Lung (tissue), 12 donors: ENCODE data around the gene ZDHHC16. TPM values are rescaled to one million over a fixed set of nuclear protein-coding genes. Genes with fewer than 3 reads are reported as not detected.

Source experiments
- ATAC-seq: fragments of 200-7000 bp; cut with Tn5 transposase; one replicate; pipeline ENCODE4 v1.9.1; 2020; ENCODE audit warnings: moderate number of reproducible peaks; ENCODE audit not compliant: insufficient read depth, low FRiP score
- DNase-seq, 3 donors: peaks; one replicate each; pipeline ENCODE4 v3.0.0-alpha.2; 2013 to 2017
- H3K27ac ChIP-seq, 2 donors: one replicate each; pipeline ENCODE4 v1.5.1; 2013; ENCODE audit warnings: mild to moderate bottlenecking in 2 of 2, moderate library complexity in 2 of 2, control low read depth in 1 of 2, inconsistent platforms in 1 of 2, low read depth in 1 of 2, low read length in 1 of 2
- H3K27me3 ChIP-seq, 3 donors: one replicate each; pipeline ENCODE4 v1.5.1; 2013; ENCODE audit warnings: low read length in 2 of 3; ENCODE audit not compliant: control insufficient read depth in 3 of 3, insufficient read depth in 3 of 3
- H3K36me3 ChIP-seq, 4 donors: one replicate each; pipeline ENCODE4 v1.5.1; 2013; ENCODE audit warnings: low read length in 4 of 4, mild to moderate bottlenecking in 1 of 4, moderate library complexity in 1 of 4; ENCODE audit not compliant: control insufficient read depth in 4 of 4, insufficient read depth in 4 of 4
- H3K4me1 ChIP-seq, 5 donors: one replicate each; pipeline ENCODE4 v1.5.1; 2013; ENCODE audit warnings: low read length in 5 of 5, mild to moderate bottlenecking in 2 of 5, moderate library complexity in 1 of 5; ENCODE audit not compliant: control insufficient read depth in 5 of 5, insufficient read depth in 5 of 5
- H3K4me3 ChIP-seq: one replicate; pipeline ENCODE4 v1.5.1; 2013; ENCODE audit warnings: mild to moderate bottlenecking, control low read depth, moderate library complexity
- H3K9ac ChIP-seq, 2 donors: one replicate each; pipeline ENCODE4 v1.5.1; 2013; ENCODE audit warnings: low read length in 2 of 2, control low read depth in 1 of 2; ENCODE audit not compliant: insufficient read depth in 1 of 2
- H3K9me3 ChIP-seq, 4 donors: one replicate each; pipeline ENCODE4 v1.5.1; 2013; ENCODE audit warnings: low read length in 3 of 4, mild to moderate bottlenecking in 1 of 4, moderate library complexity in 1 of 4; ENCODE audit not compliant: control insufficient read depth in 4 of 4, insufficient read depth in 3 of 4
- CTCF ChIP-seq: IDR thresholded peaks from 2 replicates; pipeline ENCODE4 v1.5.1; 2012; ENCODE audit warnings: mild to moderate bottlenecking; ENCODE audit errors: control extremely low read depth, extremely low read depth
- WGBS, 2 donors: extraction: QIAGEN DNeasy Blood & Tissue Kit; methylation state at CpG; one replicate each; pipeline ENCODE4 v1.1.7; 2013; 5-methylcytosine and 5-hydroxymethylcytosine counted together
- polyA plus RNA-seq, 2 donors: library from polyadenylated mRNA; stranded (reverse); fragments of 200-250 nt; gene quantifications; one replicate each; pipeline ENCODE4 v1.2.1, GENCODE V29; 2013
- total RNA-seq, 2 donors: library from RNA; depleted of rRNA in 1 of 2; stranded (reverse); fragments of >200 nt in 1 of 2; gene quantifications; one replicate each; pipeline ENCODE4 v1.2.1, GENCODE V29; 2014 to 2021
- donor health status: control.
- donor health status: control.
- donor health status: Bipolar disorder and iron deficiency.
- donor health status: healthy.
- donor health status: DM: yes; HTN: yes; CAD: no.

Gene ZDHHC16
- total and polyA plus RNA-seq, 4 donors = 35.5 to 63.3 (median 49.0) TPM

GRCh38 chr10:97498841-97499560 lies 53.0 kb downstream of the ZDHHC16 start, which contains the start of gene UBTD1:
TSS of gene UBTD1 (plus strand) at chr10:97498924. CDS start at chr10:97499204, 280 bp downstream.
- Histone ChIP-seq H3K9me3 (no peaks in the 10 kb centered on the region), H3K27me3 (no peaks in the 10 kb centered on the region), H3K4me3 (peak within 1 kb of the TSS; percentile 93), H3K9ac (peak within 1 kb of the TSS; percentile 37 to 88), H3K4me1 (peaks cover 12 to 23% (median 20%) of the 10 kb centered on the region in 5 donors), H3K36me3 (peaks cover 0 to 3% (median 0%) of the 10 kb centered on the region in 4 donors), H3K27ac (peak within 1 kb of the TSS; percentile 96 to 98)
- no peak for ATAC-seq
- DNase-seq = peak; percentile 50 to 62 (median 58)
- no peak for TF ChIP-seq CTCF
- 0 to 1% methylated on average over 47 to 66 of the region's 66 CpGs for WGBS, 2 donors

- peak overlapping the region; percentile 96 to 98 for H3K27ac ChIP-seq
- no peak for ATAC-seq
- WGBS, 2 donors = 1% methylated on average over 41 of the region's 41 CpGs
- peak overlapping the region; percentile 26 to 34 for H3K9ac ChIP-seq
- peak overlapping the region; percentile 83 for H3K4me3 ChIP-seq
- H3K27me3 ChIP-seq = no peaks in the 10 kb centered on the region
- peak; percentile 65 to 75 (median 69) for DNase-seq
- no peak for TF ChIP-seq CTCF
- H3K36me3 ChIP-seq = peaks cover 0 to 3% (median 0%) of the 10 kb centered on the region in 4 donors
- no peaks in the 10 kb centered on the region for H3K9me3 ChIP-seq
- H3K4me1 ChIP-seq = peaks cover 11 to 21% (median 16%) of the 10 kb centered on the region in 5 donors
These were observed 53.8 kb downstream of the ZDHHC16 start for GRCh38 chr10:97499561-97500296.

GRCh38 chr10:97500297-97500575 lies 54.3 kb downstream of the ZDHHC16 start:
- peak in 1 of 3 donors; percentile 24 for DNase-seq
- H3K9me3 ChIP-seq = no peaks in the 10 kb centered on the region
- peak overlapping the region; percentile 96 to 98 for H3K27ac ChIP-seq
- no peak for TF ChIP-seq CTCF
- 23 to 34% methylated on average over 2 of the region's 2 CpGs for WGBS, 2 donors
- no peak overlapping the region for H3K4me3 ChIP-seq
- peaks cover 8 to 20% (median 10%) of the 10 kb centered on the region in 5 donors for H3K4me1 ChIP-seq
- no peaks in the 10 kb centered on the region for H3K27me3 ChIP-seq
- no peak for ATAC-seq
- H3K9ac ChIP-seq = no peak overlapping the region
- H3K36me3 ChIP-seq = peaks cover 0 to 3% (median 0%) of the 10 kb centered on the region in 4 donors
